GM12878 (cell line): ENCODE data around the gene PSMD1. TPM values are rescaled to one million over a fixed set of nuclear protein-coding genes. Genes with fewer than 3 reads are reported as not detected.
A peak's percentile ranks its signal among the peaks of the same experiment; 100 is the strongest.

ENCODE experiments used
- BCLAF1 ChIP-seq: fragments of 450-650 bp; IDR thresholded peaks from 2 replicates; pipeline ENCODE4 v1.6.1; 2017; ENCODE audit warnings: antibody characterized with exemption, mild to moderate bottlenecking, moderate library complexity
- FOXK2 ChIP-seq: fragments of 450-650 bp; IDR thresholded peaks from 2 replicates; pipeline ENCODE4 v1.6.1; 2017; ENCODE audit warnings: mild to moderate bottlenecking, moderate library complexity
- GATAD2B ChIP-seq: fragments of 450-650 bp; conservative IDR thresholded peaks from 2 replicates; pipeline ENCODE4 v1.6.1; 2017; ENCODE audit warnings: low read depth, mild to moderate bottlenecking, moderate library complexity
- HDAC6 ChIP-seq: fragments of 200-600 bp; sonication (generic); IDR thresholded peaks from one replicate; pipeline ENCODE4 v1.8.0; 2017; ENCODE audit warnings: antibody characterized with exemption; ENCODE audit not compliant: unreplicated experiment
- MEF2A ChIP-seq: IDR thresholded peaks from 2 replicates; pipeline ENCODE4 v1.6.1; 2011; ENCODE audit warnings: low read depth, mild to moderate bottlenecking, low read length, moderate library complexity; ENCODE audit not compliant: insufficient read depth
- NBN ChIP-seq: fragments of 450-650 bp; IDR thresholded peaks from 2 replicates; pipeline ENCODE4 v1.6.1; 2016
- NFIC ChIP-seq: IDR thresholded peaks from 2 replicates; pipeline ENCODE4 v1.6.1; 2012; ENCODE audit warnings: low read depth, mild to moderate bottlenecking, inconsistent platforms, low read length, moderate library complexity
- NR2C1 ChIP-seq: fragments of 450-650 bp; IDR thresholded peaks from 2 replicates; pipeline ENCODE4 v1.6.1; 2017; ENCODE audit warnings: antibody characterized with exemption, mild to moderate bottlenecking, moderate library complexity
- RBBP5 ChIP-seq: fragments of 200-600 bp; sonication (generic); conservative IDR thresholded peaks from 2 replicates; pipeline ENCODE4 v1.6.1; 2016
- RELB ChIP-seq: fragments of 450-650 bp; IDR thresholded peaks from 2 replicates; pipeline ENCODE4 v1.6.1; 2017; ENCODE audit warnings: low read depth, mild to moderate bottlenecking, moderate library complexity
- SIX5 ChIP-seq: IDR thresholded peaks from 2 replicates; pipeline ENCODE4 v1.6.1; 2011; ENCODE audit warnings: mild to moderate bottlenecking, low read depth, low read length, moderate library complexity; ENCODE audit not compliant: severe bottlenecking
- SKIL ChIP-seq: fragments of 450-650 bp; IDR thresholded peaks from 2 replicates; pipeline ENCODE4 v1.6.1; 2017; ENCODE audit warnings: mild to moderate bottlenecking, low read depth, inconsistent platforms; ENCODE audit not compliant: poor library complexity, severe bottlenecking
- SMAD5 ChIP-seq: IDR thresholded peaks from 2 replicates; pipeline ENCODE4 v1.6.1; 2016; ENCODE audit warnings: antibody characterized with exemption, low read depth
- SP1 ChIP-seq: IDR thresholded peaks from one replicate; pipeline ENCODE4 v1.6.1; 2011; ENCODE audit warnings: low read depth, low read length
- SREBF1 ChIP-seq: IDR thresholded peaks from 2 replicates; pipeline ENCODE4 v1.6.1; 2012; ENCODE audit warnings: mild to moderate bottlenecking, low read length
- TCF3 ChIP-seq: IDR thresholded peaks from 2 replicates; pipeline ENCODE4 v1.6.1; 2012; ENCODE audit warnings: low read depth, mild to moderate bottlenecking, low read length, borderline replicate concordance; ENCODE audit not compliant: insufficient read depth
- YY1 ChIP-seq: IDR thresholded peaks from 2 replicates; pipeline ENCODE4 v1.6.1; 2011; ENCODE audit warnings: low read depth, mild to moderate bottlenecking, low read length
- ZBED1 ChIP-seq: IDR thresholded peaks from 2 replicates; pipeline ENCODE4 v1.6.1; 2016; ENCODE audit warnings: borderline replicate concordance
- ZNF592 ChIP-seq: fragments of 450-650 bp; IDR thresholded peaks from 2 replicates; pipeline ENCODE4 v1.6.1; 2017; ENCODE audit warnings: mild to moderate bottlenecking, moderate library complexity
- ZNF622 ChIP-seq: fragments of 450-650 bp; IDR thresholded peaks from 2 replicates; pipeline ENCODE4 v1.6.1; 2017; ENCODE audit warnings: mild to moderate bottlenecking, inconsistent platforms
- polyA plus RNA-seq, 11 experiments: library from polyadenylated mRNA; depleted of rRNA in 4 of 11; unstranded in 6 of 11; stranded (reverse) in 5 of 11; fragments of >200 nt; fragmentation: Nextera tagmentation in 4 of 11; fragmentation: Illumina TruSeq in 1 of 11; extraction: Ambion mirVana in 4 of 11; extraction: Trizol in 1 of 11; gene quantifications; 1 replicate in 1 of 11; 2 replicates in 10 of 11; pipeline versions ENCODE4 v1.2.1 to v1.2.3, GENCODE V29; 2011 to 2016; ENCODE audit warnings: inconsistent platforms in 2 of 11, missing spikeins in 2 of 11, low read depth in 1 of 11
- total RNA-seq, 4 experiments: library from RNA; depleted of rRNA in 3 of 4; stranded (reverse); fragments of >200 nt in 3 of 4; fragmentation: Illumina TruSeq in 1 of 4; extraction: Trizol in 1 of 4; gene quantifications; 2 replicates each; pipeline versions ENCODE4 v1.2.1 to v1.2.3, GENCODE V29; 2013 to 2021

PSMD1 gene
- total and polyA plus RNA-seq, 10 of the 15 experiments (the other 5 are each of a cell fraction or from before 2014, with no cell fraction given), result 87.4 to 220 (median 139) TPM

DNA sequence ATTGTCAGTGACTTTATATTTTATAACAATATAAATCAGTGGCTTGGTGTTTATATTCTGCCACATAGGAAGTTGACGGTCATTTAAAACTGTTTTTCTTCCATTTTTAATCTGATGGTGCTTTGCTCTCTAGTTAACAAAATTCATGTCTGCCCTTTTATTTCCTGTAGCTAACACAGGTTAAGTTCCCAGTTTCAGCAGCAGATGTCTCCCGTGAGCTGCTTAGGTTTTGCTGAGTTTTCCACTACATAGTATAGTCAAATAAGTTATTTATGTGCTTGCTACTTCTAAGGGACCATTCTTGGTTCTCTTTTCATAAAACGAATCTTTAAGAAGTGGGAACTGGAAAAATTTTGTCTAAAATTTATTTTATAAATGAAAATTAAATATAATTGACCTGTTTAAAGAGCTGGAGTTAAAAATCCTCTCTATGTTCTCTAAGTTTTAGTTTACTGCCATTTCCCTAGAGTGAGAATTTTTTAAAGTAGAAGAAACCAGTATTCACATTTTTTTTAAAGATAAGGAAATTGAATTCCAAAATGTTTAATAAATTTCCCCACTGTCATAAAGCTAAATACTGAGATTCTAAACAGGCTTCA lies 47.5 kb downstream of the PSMD1 start (continued):
- TF ChIP-seq SREBF1, result no peak
- TF ChIP-seq NBN, result no peak
- TF ChIP-seq ZNF592, result 0 out of 2 replicates have a peak, but pooled peaks have one; percentile 43
- peak; percentile 69 for TF ChIP-seq YY1
- no peak for TF ChIP-seq HDAC6
- TF ChIP-seq GATAD2B, result no peak
- no peak for TF ChIP-seq MEF2A
- peak; percentile 46 for TF ChIP-seq SKIL
- TF ChIP-seq SIX5, result no peak
- TF ChIP-seq NFIC, result no peak
- no peak for TF ChIP-seq RELB
- TF ChIP-seq ZBED1, result no peak
- no peak for TF ChIP-seq SP1
- TF ChIP-seq FOXK2, result no peak
- no peak for TF ChIP-seq RBBP5
- TF ChIP-seq ZNF622, result no peak
- TF ChIP-seq NR2C1, result no peak
- TF ChIP-seq SMAD5, result no peak
- no peak for TF ChIP-seq BCLAF1
- TF ChIP-seq TCF3, result no peak
